H1 (cell line): ENCODE results near the gene PTMS. TPM values are rescaled to one million over a fixed set of nuclear protein-coding genes. Genes with fewer than 3 reads are reported as not detected.

ENCODE experiments used
- CTCF ChIA-PET: fragments of 300-600 bp; sonication (Branson Sonifier 250); formaldehyde crosslinking; loops from one replicate; lab custom pipeline; 2021; ENCODE audit not compliant: partially characterized antibody; lab: Charles Lee
- POLR2A ChIA-PET: fragments of 300-600 bp; sonication (Branson Sonifier 250); formaldehyde crosslinking; loops from one replicate; lab custom pipeline; 2021; ENCODE audit warnings: inconsistent platforms; ENCODE audit not compliant: partially characterized antibody; lab: Charles Lee
- DNase-seq, 2 experiments: peaks; one replicate each; pipeline versions ENCODE4 v3.0.0 to v3.0.0-alpha.2; 2010 to 2022; ENCODE audit warnings: low spot score in 2 of 2, low read depth in 1 of 2, mixed read lengths in 1 of 2
- FAIRE-seq: peaks from 2 replicates; lab custom pipeline; 2011; peaks lifted over from hg19 to GRCh38; lab: Jason Lieb, UNC
- H2AFZ ChIP-seq: 2 replicates; pipeline ENCODE4 v1.8.1; 2012; ENCODE audit warnings: low read length, inconsistent platforms
- H2AK5ac ChIP-seq: 2 replicates; pipeline ENCODE4 v1.6.1; 2013; ENCODE audit warnings: low read depth, low read length
- H2BK120ac ChIP-seq: replicated peaks from 2 replicates; pipeline ENCODE3; 2013; ENCODE audit warnings: low read depth, low read length, inconsistent platforms
- H2BK12ac ChIP-seq: 2 replicates; pipeline ENCODE4 v1.6.1; 2013; ENCODE audit warnings: low read depth, low read length
- H2BK15ac ChIP-seq: 2 replicates; pipeline ENCODE4 v1.6.1; 2013; ENCODE audit warnings: low read length
- H2BK20ac ChIP-seq: 2 replicates; pipeline ENCODE4 v1.6.1; 2013; ENCODE audit warnings: low read length
- H2BK5ac ChIP-seq: 2 replicates; pipeline ENCODE4 v1.6.1; 2013; ENCODE audit warnings: low read depth, low read length
- H3K14ac ChIP-seq: 2 replicates; pipeline ENCODE4 v1.6.1; 2013; ENCODE audit warnings: inconsistent platforms; ENCODE audit not compliant: insufficient read length
- H3K18ac ChIP-seq: 2 replicates; pipeline ENCODE4 v1.6.1; 2013; ENCODE audit warnings: low read length; ENCODE audit errors: extremely low read depth
- H3K23ac ChIP-seq: 2 replicates; pipeline ENCODE4 v1.6.1; 2013; ENCODE audit warnings: inconsistent platforms; ENCODE audit not compliant: insufficient read length
- H3K23me2 ChIP-seq: 2 replicates; pipeline ENCODE4 v1.6.1; 2013; ENCODE audit warnings: low read depth, low read length
- H3K27ac ChIP-seq: 2 replicates; pipeline ENCODE4 v1.6.1; 2011; ENCODE audit warnings: low read depth, low read length, inconsistent platforms
- H3K27me3 ChIP-seq, 4 experiments: replicated peaks in 1 of 4; 1 replicate in 1 of 4; 2 replicates in 3 of 4; pipeline versions ENCODE4 v1.6.1 to v1.8.1; 2011 to 2013; ENCODE audit warnings: low read length in 3 of 4, mild to moderate bottlenecking in 3 of 4, inconsistent platforms in 2 of 4, mixed read lengths in 2 of 4, moderate library complexity in 1 of 4; ENCODE audit not compliant: control insufficient read depth in 3 of 4, insufficient read depth in 3 of 4; ENCODE audit errors: extremely low read depth in 1 of 4
- H3K36me3 ChIP-seq, 4 experiments: 2 replicates each; pipeline versions ENCODE4 v1.6.1 to v1.8.1; 2011 to 2013; ENCODE audit warnings: mild to moderate bottlenecking in 4 of 4, low read length in 3 of 4, moderate library complexity in 2 of 4, control low read depth in 1 of 4, inconsistent platforms in 1 of 4; ENCODE audit not compliant: insufficient read depth in 4 of 4, control insufficient read depth in 2 of 4
- H3K4ac ChIP-seq: replicated peaks from 2 replicates; pipeline ENCODE3; 2013; ENCODE audit warnings: low read length, low read depth, mixed read lengths, inconsistent platforms; ENCODE audit not compliant: insufficient read length
- H3K4me1 ChIP-seq, 4 experiments: replicated peaks in 1 of 4; 1 replicate in 1 of 4; 2 replicates in 3 of 4; pipeline versions ENCODE4 v1.6.1 to v1.8.1; 2011 to 2013; ENCODE audit warnings: low read length in 3 of 4, inconsistent platforms in 2 of 4, mixed read lengths in 1 of 4; ENCODE audit not compliant: insufficient read depth in 4 of 4, control insufficient read depth in 3 of 4
- H3K4me2 ChIP-seq, 2 experiments: 2 replicates each; pipeline versions ENCODE4 v1.6.1 to v1.8.1; 2011 to 2013; ENCODE audit warnings: low read depth in 2 of 2, low read length in 2 of 2, control low read depth in 1 of 2, inconsistent platforms in 1 of 2, mild to moderate bottlenecking in 1 of 2; ENCODE audit not compliant: insufficient read depth in 1 of 2
- H3K4me3 ChIP-seq, 4 experiments: fragments of 200-600, 300-600 bp in 1 of 4; sonication (generic), shearing (Covaris generic), sonication (Bioruptor Twin) in 1 of 4; 2 replicates each; pipeline versions ENCODE4 v1.5.1 to v1.8.1; 2011 to 2016; ENCODE audit warnings: low read length in 4 of 4, low read depth in 3 of 4, control low read depth in 2 of 4, inconsistent platforms in 2 of 4, mild to moderate bottlenecking in 2 of 4, mixed read lengths in 1 of 4, moderate library complexity in 1 of 4; ENCODE audit not compliant: insufficient read depth in 2 of 4; ENCODE audit errors: extremely low read depth in 1 of 4
- H3K56ac ChIP-seq: replicated peaks from 2 replicates; pipeline ENCODE3; 2013; ENCODE audit warnings: low read depth, mild to moderate bottlenecking, mixed read lengths, low read length, inconsistent platforms; ENCODE audit not compliant: insufficient read length
- H3K79me1 ChIP-seq: 2 replicates; pipeline ENCODE4 v1.6.1; 2013; ENCODE audit warnings: low read depth, low read length, control low read depth
- H3K79me2 ChIP-seq, 2 experiments: 2 replicates each; pipeline versions ENCODE4 v1.6.1 to v1.8.1; 2012 to 2013; ENCODE audit warnings: low read length in 2 of 2, mild to moderate bottlenecking in 2 of 2, inconsistent platforms in 1 of 2; ENCODE audit not compliant: insufficient read depth in 2 of 2, control insufficient read depth in 1 of 2
- H3K9ac ChIP-seq, 4 experiments: replicated peaks in 1 of 4; 1 replicate in 1 of 4; 2 replicates in 3 of 4; pipeline versions ENCODE4 v1.6.1 to v1.8.1; 2011 to 2013; ENCODE audit warnings: low read depth in 3 of 4, low read length in 3 of 4, control low read depth in 2 of 4, mild to moderate bottlenecking in 2 of 4, moderate library complexity in 2 of 4, inconsistent platforms in 1 of 4; ENCODE audit errors: extremely low read depth in 1 of 4
- H3K9me3 ChIP-seq, 2 experiments: 2 replicates each; pipeline versions ENCODE4 v1.6.1 to v1.8.1; 2012 to 2013; ENCODE audit warnings: mild to moderate bottlenecking in 2 of 2, moderate library complexity in 2 of 2, control low read depth in 1 of 2, inconsistent platforms in 1 of 2, low read depth in 1 of 2, low read length in 1 of 2, mixed read lengths in 1 of 2; ENCODE audit not compliant: insufficient read depth in 2 of 2
- H4K20me1 ChIP-seq, 2 experiments: replicated peaks in 1 of 2; 2 replicates each; pipeline versions ENCODE3 to v1.8.1; 2011 to 2013; ENCODE audit warnings: inconsistent platforms in 2 of 2, low read length in 2 of 2, mild to moderate bottlenecking in 1 of 2; ENCODE audit not compliant: insufficient read depth in 2 of 2, control insufficient read depth in 1 of 2
- H4K5ac ChIP-seq: 2 replicates; pipeline ENCODE4 v1.6.1; 2013; ENCODE audit warnings: low read length, low read depth, mixed read lengths, inconsistent platforms; ENCODE audit not compliant: insufficient read length
- H4K8ac ChIP-seq: 2 replicates; pipeline ENCODE4 v1.8.0; 2013; ENCODE audit warnings: mild to moderate bottlenecking, moderate library complexity, low read length, inconsistent platforms; ENCODE audit not compliant: insufficient read depth; ENCODE audit errors: extremely low read depth
- H4K91ac ChIP-seq: replicated peaks from 2 replicates; pipeline ENCODE3; 2013; ENCODE audit warnings: low read length, mixed read lengths, inconsistent platforms; ENCODE audit not compliant: insufficient read length
- CHD2 ChIP-seq: IDR thresholded peaks from 2 replicates; pipeline ENCODE4 v1.6.1; 2012; ENCODE audit warnings: low read length, improper control_type of control experiment
- NRF1 ChIP-seq: IDR thresholded peaks from 2 replicates; pipeline ENCODE4 v1.6.1; 2011; ENCODE audit warnings: mild to moderate bottlenecking, low read depth, low read length, improper control_type of control experiment
- POLR2A ChIP-seq, 2 experiments: IDR thresholded peaks; 1 replicate in 1 of 2; 2 replicates in 1 of 2; pipeline ENCODE4 v1.6.1; 2011; ENCODE audit warnings: low read depth in 2 of 2, low read length in 2 of 2, mild to moderate bottlenecking in 2 of 2; ENCODE audit errors: control extremely low read depth in 1 of 2
- SP4 ChIP-seq: IDR thresholded peaks from 2 replicates; pipeline ENCODE4 v1.6.1; 2012; ENCODE audit warnings: low read length, inconsistent platforms
- WGBS, 2 experiments: shearing (Covaris generic) in 1 of 2; methylation state at CpG; one replicate each; pipeline versions ENCODE4 v1.1.6 to v1.1.7; 2013 to 2015; ENCODE audit warnings: low lambda C conversion rate in 2 of 2, mixed read lengths in 2 of 2, inconsistent platforms in 1 of 2, low coverage in 1 of 2, missing lambda C conversion rate in 1 of 2; ENCODE audit not compliant: insufficient replicate concordance in 2 of 2, insufficient coverage in 1 of 2, insufficient read length in 1 of 2; ENCODE audit errors: extremely low coverage in 1 of 2, missing lambda C conversion rate in 1 of 2; 5-methylcytosine and 5-hydroxymethylcytosine counted together
- polyA plus RNA-seq, 7 experiments: library from polyadenylated mRNA; depleted of rRNA in 3 of 7; stranded (reverse) in 5 of 7; unstranded in 2 of 7; fragments of >200 nt in 5 of 7; fragments of 200-250 nt in 2 of 7; gene quantifications; 1 replicate in 5 of 7; 2 replicates in 1 of 7; 4 replicates in 1 of 7; pipeline versions ENCODE4 v1.2.1 to v1.2.3, GENCODE V29; 2011 to 2013; ENCODE audit warnings: missing spikeins in 2 of 7, mixed read lengths in 2 of 7
- total RNA-seq: library from RNA; stranded (reverse); fragmentation: NEBNext Ultra II Directional; extraction: Animal tissue kit (Norgen Biotek cat#: 25700); gene quantifications from 2 replicates; pipeline ENCODE4 v1.2.1, GENCODE V29; 2021

The PTMS gene
- total and polyA plus RNA-seq, 2 of the 8 experiments (the other 6 are each of a cell fraction or from before 2014, with no cell fraction given) = 444 to 553 TPM

DNA sequence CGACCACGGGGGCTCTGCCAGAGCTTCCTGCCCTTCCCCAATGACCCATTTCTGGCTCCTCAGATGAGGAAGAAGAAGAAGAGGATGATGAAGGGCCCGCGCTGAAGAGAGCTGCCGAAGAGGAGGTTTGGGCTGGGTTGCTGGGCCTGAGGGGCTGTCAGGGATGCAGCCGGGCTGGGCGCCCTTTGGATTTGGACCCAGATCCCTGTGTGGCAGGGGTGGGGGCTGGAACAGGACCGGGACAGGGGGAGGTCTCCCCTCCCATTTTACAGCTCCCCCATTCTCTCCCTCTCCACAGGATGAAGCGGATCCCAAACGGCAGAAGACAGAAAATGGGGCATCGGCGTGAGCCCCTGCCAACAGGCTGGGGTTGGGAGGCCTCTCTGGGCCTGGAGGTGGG, 3.9 kb downstream of the PTMS start:
- DNase-seq (no peak), FAIRE-seq (no peak)
- no peak overlapping the region for H3K56ac ChIP-seq
- no peak overlapping the region for H3K23ac ChIP-seq
- no peak overlapping the region for H4K91ac ChIP-seq
- peaks cover 4 to 25% of the 10 kb centered on the region in 2 experiments; a peak in 2 of 4 replicates for H3K79me2 ChIP-seq
- H2BK12ac ChIP-seq = no peak overlapping the region
- no peak overlapping the region for H3K9ac ChIP-seq
- H3K36me3 ChIP-seq = peaks cover 0 to 23% (median 5%) of the 10 kb centered on the region in 4 experiments; a peak in 6 of 8 replicates
- no peak overlapping the region for H3K14ac ChIP-seq
- no peak overlapping the region; a peak in 1 of 4 replicates for H3K4me2 ChIP-seq
- no peak overlapping the region for H3K18ac ChIP-seq
- ChIA-PET CTCF (interaction anchor here (1.6 to 29.6 kb wide), 4 partner anchors 11 to 60 kb away, joined by 3 to 532 read pairs (median 266); partner anchors contain the start of genes GNB3, GPR162, MLF2 and P3H3), POLR2A (interaction anchor here (0.6 to 11.6 kb wide), 10 partner anchors 8 to 434 kb away, joined by 3 to 151 read pairs (median 8); partner anchors contain the start of genes CDCA3, GNB3, GPR162 and MLF2)
- no peak overlapping the region for H2BK120ac ChIP-seq
- H3K4ac ChIP-seq = no peak overlapping the region
- H3K4me1 ChIP-seq = peaks cover 5 to 39% (median 30%) of the 10 kb centered on the region in 4 experiments
- H2AFZ ChIP-seq = no peak overlapping the region
- H4K20me1 ChIP-seq = peaks cover 6 to 20% of the 10 kb centered on the region in 2 experiments
- no peak overlapping the region for H2BK20ac ChIP-seq
- TF ChIP-seq NRF1 (no peak), SP4 (no peak), CHD2 (no peak), POLR2A (IDR thresholded peaks at IDR 0.05; ENCODE audit: control extremely low read depth in 1 of 2, low read depth in 2 of 2, low read length in 2 of 2) (0 out of 3 replicates have a peak, but pooled peaks of 1 of the 2 experiments have one; percentile 24)
- H2BK15ac ChIP-seq = no peak overlapping the region
- H3K9me3 ChIP-seq = no peaks in the 10 kb centered on the region
- no peak overlapping the region for H3K4me3 ChIP-seq
- WGBS, 2 experiments = 94% methylated on average over 9 of the region's 12 CpGs; no CpG with 5 or more reads in 1 of the 2 experiments
- H3K23me2 ChIP-seq = peaks cover 17% of the 10 kb centered on the region
- H3K27me3 ChIP-seq = peaks cover 0 to 25% (median 20%) of the 10 kb centered on the region in 4 experiments; a peak in 5 of 7 replicates
- no peak overlapping the region for H4K8ac ChIP-seq
- 0 out of 2 replicates have a peak overlapping the region, but pooled peaks have one; percentile 28 for H2BK5ac ChIP-seq
- no peak overlapping the region for H3K27ac ChIP-seq
- no peak overlapping the region for H4K5ac ChIP-seq
- H3K79me1 ChIP-seq = 0 out of 2 replicates have a peak, but pooled peaks cover 2% of the 10 kb centered on the region
- no peak overlapping the region for H2AK5ac ChIP-seq
